DOHH2 (cell line): ENCODE data around the gene SSBP3.

Experiments used
- EZH2phosphoT487 ChIP-seq: fragments of 200-600 bp; sonication (generic); IDR thresholded peaks from 2 replicates; pipeline ENCODE4 v1.6.1; 2017; ENCODE audit warnings: borderline replicate concordance, mild to moderate bottlenecking, antibody characterized with exemption, low read length, moderate library complexity, mixed read lengths
- TF ChIP-seq, protein P1 (sequence below): fragments of 200-600 bp; sonication (generic); IDR thresholded peaks from one replicate; pipeline ENCODE4 v1.5.1; 2014; ENCODE audit warnings: antibody characterized with exemption, mild to moderate bottlenecking, low read depth, low read length; ENCODE audit not compliant: poor library complexity, severe bottlenecking

- TF ChIP-seq, protein P1, sequence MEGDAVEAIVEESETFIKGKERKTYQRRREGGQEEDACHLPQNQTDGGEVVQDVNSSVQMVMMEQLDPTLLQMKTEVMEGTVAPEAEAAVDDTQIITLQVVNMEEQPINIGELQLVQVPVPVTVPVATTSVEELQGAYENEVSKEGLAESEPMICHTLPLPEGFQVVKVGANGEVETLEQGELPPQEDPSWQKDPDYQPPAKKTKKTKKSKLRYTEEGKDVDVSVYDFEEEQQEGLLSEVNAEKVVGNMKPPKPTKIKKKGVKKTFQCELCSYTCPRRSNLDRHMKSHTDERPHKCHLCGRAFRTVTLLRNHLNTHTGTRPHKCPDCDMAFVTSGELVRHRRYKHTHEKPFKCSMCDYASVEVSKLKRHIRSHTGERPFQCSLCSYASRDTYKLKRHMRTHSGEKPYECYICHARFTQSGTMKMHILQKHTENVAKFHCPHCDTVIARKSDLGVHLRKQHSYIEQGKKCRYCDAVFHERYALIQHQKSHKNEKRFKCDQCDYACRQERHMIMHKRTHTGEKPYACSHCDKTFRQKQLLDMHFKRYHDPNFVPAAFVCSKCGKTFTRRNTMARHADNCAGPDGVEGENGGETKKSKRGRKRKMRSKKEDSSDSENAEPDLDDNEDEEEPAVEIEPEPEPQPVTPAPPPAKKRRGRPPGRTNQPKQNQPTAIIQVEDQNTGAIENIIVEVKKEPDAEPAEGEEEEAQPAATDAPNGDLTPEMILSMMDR, result no peak
- TF ChIP-seq EZH2phosphoT487, result no peak
Measured at GRCh38 chr1:54399765-54400164, 6.4 kb downstream of the SSBP3 start.
